ENCODE measurements around the gene CISD1.
"Not testable (repeated sequence)": the region's sequence is repeated elsewhere in the genome, so short reads cannot be mapped to it uniquely, and the experiment has no call there.

CISD1 gene

DNA sequence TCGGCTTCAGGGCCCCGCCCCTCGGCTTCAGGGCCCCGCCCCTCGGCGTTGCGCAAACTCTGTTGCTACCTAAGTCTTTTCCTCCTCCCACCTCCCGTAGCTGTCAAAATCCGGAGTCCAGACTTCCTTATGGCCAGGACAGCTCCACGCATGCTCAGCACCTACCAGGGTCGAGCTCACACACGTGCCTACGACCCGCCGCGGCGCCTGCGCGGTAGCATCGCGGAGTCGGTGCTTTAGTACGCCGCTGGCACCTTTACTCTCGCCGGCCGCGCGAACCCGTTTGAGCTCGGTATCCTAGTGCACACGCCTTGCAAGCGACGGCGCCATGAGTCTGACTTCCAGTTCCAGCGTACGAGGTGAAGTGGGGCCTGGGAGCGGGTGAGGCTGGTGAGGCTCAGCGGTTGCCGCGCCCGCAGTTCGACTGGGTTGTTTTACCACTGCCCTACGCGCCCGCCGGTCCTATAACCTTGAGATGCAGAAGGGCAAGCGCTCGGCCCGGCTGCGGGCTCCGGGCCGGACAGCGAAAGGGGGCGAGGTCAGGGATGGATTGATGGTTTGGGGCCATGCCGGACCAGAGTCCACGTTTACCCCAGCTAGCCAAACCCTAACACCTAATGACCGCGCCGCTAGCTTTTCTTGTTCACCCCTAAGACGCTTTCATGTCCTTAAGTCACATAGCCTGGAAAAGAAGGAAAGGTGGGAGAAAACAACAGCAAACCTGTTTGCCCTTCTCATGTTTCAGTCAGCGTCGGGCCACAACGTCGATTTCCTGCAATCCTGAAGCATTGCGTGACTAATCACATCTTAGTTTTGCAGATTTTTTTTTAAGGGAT, at the start of gene CISD1:
Gene CISD1, plus strand, starts transcription at position 217 of the 836 bp plus-strand sequence. Its CDS starts 112 bp downstream, at position 329.
- peak; percentile 97 for DNase-seq (ENCODE audit: low spot score)

DNA sequence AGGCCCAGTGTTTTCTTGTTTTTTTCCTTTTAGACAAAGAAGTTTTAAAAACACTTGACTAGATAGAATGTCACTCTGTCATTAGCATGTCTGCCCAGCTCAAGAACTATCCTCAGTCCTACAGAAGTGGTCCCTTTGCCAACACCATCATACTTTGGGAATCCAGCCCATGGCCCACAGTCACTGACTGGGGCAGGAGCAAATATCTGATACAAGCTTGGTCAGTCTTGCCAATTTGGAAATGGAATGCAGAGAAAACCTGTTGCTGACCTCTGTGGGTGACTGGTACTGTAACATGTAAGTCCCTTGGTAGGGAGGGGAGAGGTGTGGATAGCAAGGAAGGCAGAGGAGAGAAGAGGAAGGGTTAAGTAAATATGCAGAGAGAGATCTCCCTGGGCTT, 49.1 kb upstream of the CISD1 start:
- DNase-seq (ENCODE audit: low spot score), result no peak

DNA sequence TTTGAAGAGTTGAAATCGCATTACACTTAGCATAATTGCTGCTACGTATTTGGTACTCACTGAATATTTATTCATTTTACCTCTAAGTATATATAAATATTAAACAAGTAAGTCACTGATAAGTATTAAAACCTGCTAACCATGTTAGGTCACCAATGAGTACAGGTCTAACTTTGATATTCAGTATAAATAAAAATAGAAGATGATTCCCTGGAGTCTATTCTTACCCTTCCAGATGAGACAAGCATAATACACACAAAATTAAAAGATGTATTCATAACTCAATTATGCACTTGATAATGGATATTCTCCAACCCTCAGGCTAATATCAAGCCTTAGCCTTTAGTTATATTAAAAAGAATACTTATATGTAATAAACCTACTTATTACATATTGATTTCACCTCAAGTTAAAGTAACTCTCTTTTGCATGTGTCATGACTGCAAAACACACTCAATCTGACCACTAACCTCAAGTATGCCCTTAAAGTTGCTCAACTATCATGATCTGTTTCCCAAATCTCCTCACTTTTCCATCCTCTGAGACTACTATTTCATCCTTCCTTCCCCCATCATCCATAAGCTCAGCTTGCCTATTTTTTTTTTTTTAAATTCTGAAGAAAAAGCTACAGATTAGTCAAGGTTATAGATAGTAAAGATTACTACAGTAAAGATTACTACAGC, 48.1 kb upstream of the CISD1 start:
- no peak for DNase-seq (ENCODE audit: low spot score)

DNA sequence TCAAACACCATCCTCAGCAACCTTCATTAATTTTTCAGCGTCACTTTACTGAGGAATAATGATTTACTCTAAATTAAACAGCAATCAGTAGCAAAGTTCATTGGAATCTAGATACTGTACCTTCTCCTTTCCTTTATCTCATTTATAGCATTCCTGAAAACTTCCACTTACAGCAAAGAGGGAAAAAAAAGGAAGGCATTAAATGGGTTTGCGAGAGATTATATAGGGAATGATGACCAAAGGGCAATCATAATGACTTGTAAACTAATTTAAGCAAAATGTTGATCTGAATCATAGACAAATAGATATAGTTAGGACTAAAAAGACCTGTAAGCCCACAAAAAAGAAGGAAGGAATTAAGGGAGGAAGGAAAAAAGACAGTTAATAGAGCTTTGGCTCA, 43.3 kb upstream of the CISD1 start:
- DNase-seq (ENCODE audit: low spot score), result no peak

DNA sequence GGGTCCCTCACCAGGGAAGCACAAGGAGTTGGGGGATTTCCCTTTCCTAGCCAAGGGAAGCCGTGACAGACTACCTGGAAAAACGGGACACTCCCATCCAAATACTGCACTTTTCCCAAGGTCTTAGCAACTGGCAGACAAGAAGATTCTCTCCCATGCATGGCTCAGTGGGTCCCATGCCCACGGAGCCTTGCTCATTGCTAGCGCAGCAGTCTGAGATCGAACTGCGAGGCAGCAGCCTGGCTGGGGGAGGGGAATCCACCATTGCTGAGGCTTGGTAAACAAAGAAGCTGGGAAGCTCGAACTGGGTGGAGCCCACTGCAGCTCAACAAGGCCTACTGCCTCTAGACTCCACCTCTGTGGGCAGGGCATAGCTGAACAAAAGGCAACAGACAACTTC, 39.1 kb upstream of the CISD1 start:
- DNase-seq (ENCODE audit: low spot score), result peak; percentile 47

DNA sequence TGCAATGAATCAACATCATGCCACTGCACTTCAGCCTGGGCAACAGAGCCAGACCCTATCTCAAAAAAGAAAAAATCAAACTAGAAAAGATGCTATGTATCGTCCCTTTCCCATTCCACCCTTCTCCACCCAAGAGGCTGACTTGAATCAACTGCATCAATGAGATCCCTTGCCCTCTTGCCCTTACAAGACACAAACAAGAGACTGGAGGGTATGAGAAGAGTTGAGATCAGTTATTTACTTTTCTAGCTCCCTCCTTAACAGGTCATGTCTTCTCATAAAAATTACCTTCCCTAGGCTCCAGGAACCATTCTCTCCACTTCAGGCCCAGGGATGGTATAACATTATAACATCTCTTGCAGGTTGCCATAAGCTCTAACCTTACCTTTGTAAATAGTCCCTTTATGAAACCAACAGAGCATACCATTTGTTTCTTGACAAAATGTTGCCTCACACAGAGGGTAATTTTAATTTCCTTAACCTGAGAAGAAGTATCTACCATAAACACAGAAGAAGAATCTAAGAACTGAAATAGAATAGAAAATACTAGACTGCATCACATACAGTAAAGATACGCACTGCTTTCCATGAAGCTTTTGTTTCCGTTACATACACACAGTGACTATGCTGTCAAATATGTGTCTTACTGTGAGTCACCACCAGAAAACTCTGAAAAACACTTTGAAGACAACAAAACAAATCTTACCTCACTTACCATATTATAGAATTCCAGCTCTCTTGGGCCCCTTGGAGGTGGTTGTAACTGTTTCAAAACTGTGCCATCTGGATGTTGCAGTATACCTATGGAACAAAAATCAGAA, 31.7 kb upstream of the CISD1 start:
- DNase-seq (ENCODE audit: low spot score), result no peak

DNA sequence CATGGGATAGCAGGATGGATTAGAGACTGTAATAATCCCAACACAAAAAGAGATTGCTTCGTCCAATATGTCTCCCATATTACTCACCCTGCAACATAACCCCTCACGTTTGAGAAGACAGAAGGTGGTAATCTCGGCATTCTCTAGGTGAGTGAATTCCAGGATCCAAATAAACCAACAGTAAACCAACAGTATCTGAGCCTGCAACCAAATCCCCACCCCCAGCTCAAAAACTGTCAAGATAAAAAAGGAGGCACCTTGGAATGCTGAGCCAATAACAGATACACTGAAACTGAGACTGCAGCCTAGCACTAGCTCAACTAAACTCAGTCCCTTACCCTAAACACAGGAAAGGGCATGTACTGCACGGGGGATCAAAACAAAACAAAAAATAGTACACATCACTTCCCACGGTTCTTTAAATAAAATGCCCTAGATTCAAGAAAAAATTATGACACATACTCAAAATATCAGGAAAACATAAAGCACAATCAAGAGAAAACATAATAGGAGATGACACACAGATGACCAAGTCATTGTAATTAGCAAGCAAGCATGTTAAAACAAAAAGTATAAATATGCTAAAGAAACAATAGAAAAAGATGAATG, 29.3 kb upstream of the CISD1 start:
- no peak for DNase-seq (ENCODE audit: low spot score)

DNA sequence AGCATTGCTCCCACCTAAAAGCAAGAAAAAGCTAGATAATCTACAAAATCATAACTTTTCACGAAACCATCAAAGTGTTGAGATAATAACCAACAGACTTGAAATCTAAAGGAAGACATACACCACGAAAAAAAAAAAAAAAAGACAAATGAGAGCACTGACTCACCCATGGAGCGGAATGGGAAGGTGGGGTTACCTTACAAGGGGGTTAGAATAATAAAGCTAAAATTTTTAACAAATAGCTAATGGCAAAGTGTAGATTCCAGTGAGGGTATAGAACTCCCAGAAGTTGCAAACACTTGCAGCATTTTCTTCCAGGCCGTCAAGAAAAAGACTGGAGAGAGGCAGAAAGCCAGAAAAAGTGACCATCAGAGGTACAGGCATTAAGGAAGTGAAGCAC, 28.4 kb upstream of the CISD1 start:
- DNase-seq (ENCODE audit: low spot score), result no peak

DNA sequence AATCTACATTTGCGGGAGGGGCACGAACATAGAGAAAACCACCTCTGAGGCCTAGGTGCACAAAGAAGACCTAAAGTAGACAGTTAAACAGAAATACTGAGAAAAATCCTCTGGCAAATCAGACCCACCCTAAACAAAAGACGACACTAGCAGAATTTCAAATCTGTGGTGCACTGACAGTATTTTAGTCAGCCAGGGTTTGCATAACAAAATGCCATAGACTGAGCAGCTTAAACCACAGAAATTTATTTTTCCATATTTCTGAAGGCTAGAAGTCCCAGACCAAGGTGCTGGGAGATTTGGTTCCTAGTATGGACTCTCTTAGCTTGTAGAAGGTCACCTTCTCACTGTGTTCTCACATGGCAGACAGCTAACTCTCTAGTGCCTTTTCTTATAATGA, 27.6 kb upstream of the CISD1 start:
- DNase-seq (ENCODE audit: low spot score), result no peak

DNA sequence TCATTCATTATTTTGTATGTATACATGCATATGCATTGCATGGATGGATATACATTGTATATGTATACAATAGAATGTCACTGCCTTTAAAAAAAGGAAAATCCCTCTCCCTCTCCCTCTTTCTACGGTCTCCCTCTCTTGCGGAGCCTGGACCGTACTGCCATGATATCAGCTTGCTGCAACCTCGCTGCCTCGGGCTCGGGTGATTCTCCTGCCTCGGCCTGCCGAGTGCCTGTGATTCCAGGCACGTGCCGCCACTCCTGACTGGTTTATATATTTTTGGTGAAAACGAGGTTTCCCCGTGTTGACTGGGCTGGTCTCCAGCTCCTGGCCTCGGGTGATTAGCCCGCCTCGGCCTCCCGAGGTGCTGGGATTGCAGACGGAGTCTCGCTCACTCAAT, 25.7 kb upstream of the CISD1 start:
- DNase-seq (ENCODE audit: low spot score), result no peak

DNA sequence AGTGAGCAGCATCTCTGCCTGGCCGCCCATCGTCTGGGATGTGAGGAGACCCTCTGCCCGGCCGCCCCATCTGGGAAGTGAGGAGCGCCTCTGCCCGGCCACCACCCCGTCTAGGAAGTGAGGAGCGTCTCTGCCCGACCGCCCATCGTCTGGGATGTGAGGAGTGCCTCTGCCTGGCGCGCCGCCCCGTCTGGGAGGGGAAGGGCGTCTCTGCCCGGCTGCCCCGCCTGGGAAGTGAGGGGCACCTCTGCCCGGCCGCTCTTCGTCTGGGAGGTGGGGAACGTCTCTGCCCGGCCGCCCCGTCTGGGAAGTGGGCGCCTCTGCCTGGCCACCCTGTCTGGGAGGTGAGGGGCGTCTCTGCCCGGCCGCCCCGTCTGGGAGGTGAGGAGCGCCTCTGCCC, 25.2 kb upstream of the CISD1 start:
- not testable (repeated sequence) for DNase-seq (ENCODE audit: low spot score)

DNA sequence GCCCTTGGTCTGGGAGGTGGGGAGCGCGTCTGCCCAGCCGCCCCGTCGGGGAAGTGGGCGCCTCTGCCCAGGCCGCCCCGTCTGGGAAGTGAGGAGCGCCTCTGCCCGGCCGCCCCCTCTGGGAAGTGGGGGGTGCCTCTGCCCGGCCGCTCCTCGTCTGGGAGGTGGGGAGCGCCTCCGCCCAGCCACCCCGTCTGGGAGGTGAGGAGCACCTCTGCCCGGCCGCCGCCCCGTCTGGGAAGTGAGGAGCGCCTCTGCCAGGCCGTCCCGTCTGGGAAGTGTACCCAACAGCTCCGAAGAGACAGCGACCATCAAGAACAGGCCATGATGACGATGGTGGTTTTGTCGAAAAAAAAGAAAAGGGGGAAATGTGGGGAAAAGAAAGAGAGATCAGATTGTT, 24.7 kb upstream of the CISD1 start:
- not testable (repeated sequence) for DNase-seq (ENCODE audit: low spot score)

DNA sequence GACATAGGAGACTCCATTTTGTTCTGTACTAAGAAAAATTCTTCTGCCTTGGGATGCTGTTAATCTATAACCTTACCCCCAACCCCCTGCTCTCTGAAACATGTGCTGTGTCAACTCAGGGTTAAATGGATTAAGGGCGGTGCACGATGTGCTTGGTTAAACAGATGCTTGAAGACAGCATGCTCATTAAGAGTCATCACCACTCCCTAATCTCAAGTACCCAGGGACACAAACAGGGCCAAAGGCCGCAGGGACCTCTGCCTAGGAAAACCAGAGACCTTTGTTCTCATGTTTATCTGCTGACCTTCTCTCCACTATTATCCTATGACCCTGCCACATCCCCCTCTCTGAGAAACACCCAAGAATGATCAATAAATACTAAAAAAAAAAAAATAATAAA, 24.3 kb upstream of the CISD1 start:
- not testable (repeated sequence) for DNase-seq (ENCODE audit: low spot score)

DNA sequence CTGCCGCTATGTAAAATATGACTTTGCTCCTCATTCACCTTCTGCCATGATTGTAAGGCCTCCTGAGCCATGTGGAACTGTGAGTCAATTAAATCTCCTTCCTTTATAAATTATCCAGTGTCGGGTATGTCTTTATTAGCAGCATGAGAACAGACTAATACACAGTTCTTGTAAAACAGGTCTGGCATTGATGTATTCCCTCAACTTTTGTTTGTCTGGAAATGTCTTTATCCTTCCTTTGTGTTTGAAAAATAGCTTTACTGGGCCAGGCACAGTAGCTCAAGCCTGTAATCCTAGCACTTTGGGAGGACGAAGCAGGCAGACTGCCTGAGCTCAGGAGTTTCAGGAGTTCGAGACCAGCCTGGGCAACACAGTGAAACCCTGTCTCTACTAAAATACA, 15.8 kb upstream of the CISD1 start:
- no peak for DNase-seq (ENCODE audit: low spot score)

DNA sequence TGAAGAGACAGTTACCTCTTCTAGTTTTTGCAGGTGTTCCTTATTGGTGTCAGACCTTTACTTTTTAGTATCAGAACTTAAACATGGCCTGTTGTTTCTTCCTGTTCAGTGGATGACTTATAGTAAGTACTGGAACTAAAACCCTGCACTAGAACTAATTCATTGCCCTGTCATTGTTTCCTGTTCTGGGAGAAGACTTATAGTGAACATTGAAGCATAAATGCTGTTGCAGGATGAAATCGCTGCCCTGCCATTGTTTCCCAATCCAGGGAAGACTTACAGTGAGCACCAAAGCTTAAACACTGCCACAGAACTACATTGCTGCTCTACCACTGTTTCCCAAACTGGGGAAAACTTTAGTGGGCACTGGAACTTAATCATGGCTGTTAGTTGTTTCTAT, 14.3 kb upstream of the CISD1 start:
- DNase-seq (ENCODE audit: low spot score), result no peak

DNA sequence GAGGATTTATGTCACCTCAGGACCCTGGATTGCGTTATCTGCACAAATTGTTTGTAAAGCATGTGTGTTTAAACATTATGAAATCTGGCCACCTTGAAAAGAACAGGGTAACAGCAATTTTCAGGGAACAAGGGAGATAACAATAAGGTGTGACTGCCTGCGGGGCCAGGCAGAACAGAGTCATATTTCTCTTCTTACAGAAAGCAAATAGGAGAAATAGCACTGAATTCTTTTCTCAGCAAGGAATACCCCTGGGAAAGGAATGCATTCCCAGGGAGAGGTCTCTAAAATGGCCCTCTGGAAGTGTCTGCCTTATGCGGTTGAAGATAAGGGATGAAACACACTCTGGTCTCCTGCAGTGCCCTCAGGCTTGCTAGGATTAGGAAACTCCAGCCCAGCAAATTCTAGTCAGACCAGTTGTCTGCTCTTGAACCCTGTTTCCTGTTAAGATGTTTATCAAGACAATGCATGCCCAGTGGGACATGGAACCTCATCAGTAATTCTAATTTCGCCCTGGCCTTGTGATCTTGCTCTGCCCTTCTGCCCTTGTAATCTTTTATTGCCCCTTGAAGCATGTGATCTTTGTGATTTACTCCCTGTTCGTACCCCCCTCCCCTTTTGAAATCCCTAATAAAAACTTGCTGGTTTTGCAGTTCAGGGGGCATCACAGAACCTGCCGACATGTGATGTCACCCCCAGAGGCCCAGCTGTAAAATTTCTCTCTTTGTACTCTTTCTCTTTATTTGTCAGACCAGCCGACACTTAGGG, 12.8 kb upstream of the CISD1 start:
- not testable (repeated sequence) for DNase-seq (ENCODE audit: low spot score)

DNA sequence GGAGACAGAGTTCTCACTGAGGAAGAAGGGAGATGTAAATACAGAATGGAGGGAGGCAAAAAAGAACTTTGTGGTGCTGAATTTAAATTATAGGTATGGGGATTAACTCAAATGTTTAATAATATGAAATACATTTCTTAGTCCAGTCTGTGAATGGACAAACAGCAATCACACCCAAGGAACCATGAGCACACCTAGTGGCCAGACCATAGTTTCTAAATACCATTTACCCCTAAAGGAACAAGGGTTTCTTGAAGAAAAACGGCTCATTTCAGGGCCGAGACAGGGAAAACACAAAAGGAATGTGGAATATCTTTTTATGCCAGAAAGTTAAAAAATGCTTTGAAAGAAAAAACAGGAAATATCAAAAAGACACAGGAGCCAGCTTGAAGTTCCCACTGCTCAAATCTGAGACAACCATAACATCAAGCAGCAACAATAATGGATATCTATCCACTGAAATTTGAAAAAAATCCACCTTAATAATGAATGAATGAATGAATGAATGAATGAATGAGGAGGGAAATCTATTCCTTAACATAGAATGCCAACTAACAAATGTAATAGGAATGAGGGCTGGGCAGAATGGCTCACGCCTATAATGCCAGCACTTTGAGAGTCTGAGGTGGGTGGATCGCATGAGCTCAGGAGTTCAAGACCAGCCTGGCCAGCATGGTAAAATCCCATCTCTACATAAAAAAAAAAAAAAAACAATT, 9.8 kb upstream of the CISD1 start:
- DNase-seq (ENCODE audit: low spot score), result no peak

DNA sequence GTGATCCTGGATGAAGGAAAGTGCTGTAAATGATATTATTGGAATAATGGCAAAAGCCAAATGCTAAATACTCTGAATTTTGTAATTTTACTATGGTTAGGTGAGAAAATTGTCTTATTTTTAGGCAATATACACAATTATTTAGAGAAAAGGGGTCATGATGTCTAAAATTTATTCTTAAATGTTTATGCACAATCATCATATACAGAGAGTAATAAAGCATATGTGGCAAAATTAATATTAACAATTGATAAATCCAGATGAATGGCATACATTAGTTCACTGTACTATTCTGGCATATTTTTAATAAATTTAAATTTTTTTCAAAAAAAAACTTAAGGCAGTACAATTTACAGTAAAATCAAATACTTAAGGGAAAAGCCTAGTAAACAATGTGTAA, 8.6 kb upstream of the CISD1 start:
- DNase-seq (ENCODE audit: low spot score), result no peak

DNA sequence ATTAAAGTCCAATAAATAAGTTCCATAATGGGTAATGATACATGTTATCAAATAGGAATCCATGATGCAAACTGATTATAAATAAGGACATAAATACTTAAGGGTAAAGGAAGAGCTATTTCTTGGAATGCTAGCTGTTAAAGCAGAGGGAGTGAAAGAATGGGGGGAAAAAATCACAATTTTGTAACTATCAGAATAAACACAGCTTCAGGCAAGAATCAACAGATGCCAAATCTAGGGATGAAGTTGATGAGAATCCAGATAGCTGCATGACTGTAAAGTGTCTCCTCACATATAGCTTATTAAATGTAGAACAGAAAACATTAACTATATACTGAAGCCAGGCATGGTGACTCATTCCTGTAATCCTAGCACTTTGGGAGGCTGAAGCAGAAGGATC, 6.2 kb upstream of the CISD1 start:
- DNase-seq (ENCODE audit: low spot score), result no peak

DNA sequence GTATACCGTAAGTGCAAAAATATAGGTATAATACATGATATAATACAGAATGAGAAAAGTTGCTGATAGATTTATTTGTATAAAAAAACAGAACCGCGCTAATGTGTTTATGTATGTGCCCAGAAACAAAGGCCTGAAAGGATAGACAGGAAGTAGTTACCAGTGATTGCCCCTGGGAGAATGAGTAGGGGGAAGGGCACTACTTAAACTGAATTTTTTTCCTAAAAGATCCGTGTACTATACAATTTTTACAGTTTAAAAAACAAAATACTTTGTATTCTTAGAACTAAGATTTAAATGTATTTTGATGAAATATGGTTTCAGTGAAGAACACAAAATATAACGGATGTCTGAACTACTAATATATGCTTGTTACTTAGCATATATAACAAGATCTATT, 4.2 kb upstream of the CISD1 start:
- DNase-seq (ENCODE audit: low spot score), result peak; percentile 6

DNA sequence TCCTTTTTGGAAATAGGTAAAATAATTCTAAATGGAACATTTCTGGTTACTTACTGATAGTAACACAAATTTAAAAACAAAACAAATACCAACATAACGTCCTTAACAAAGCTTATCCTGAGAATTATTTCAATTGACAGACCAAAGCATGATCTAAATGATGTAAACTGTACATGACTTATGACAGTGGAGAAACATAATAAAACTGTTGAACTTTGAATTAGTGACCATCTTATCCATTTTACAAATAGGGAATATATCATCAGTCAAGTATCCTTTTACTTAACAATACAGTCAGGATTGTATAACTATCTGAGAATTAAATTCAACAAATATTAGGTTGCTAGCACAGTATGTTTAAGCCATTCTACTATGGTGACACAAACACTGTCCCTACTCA, 3.7 kb upstream of the CISD1 start:
- no peak for DNase-seq (ENCODE audit: low spot score)

Measured in globus pallidus (tissue), 1 donor.